Measurements from ENCODE around the gene SNED1.
A peak's percentile ranks its signal among the peaks of the same experiment; 100 is the strongest.

The SNED1 gene

DNA sequence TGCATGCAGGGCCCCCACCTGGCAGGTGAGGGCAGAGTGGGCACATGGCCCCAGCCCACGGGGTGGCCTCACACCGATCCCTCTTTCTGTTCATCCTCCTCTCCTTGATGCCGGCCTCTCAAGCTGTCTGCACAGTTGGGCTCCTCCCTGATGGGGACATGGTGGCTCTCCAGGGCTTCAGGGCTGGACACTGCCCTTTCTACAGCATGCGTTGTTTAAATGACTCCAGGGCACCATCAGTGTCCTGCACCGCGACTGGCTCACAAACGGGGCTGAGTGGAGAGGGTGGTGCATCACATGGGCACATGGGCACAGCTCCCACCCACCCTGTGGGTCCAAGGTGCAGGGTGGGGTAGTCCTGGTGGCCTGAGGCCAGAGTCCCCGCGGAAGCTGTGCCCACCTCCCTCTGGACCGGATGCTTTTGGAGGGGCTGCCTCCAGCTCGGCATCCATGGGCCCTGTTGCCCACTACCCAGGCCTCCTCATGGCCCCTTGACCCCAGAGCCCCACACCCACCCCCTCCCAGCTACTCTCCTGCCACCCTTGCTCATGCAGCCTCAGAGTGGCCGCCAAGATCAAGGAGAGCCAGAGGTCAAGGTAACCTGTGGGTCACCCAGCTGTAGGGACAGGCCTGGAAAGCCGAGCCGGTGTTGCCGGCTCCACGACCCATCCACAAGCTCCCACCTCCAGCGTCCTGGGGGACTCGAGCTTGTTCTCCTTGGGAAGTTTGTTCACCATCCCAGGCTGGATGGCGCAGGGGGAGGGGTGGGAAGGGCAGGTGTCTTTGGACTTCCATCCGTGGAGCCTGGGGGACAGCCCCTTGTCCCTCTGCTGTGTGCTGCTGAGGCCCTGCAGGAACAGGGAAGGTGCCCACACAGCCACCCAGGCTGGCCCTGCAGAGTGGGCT lies 12.3 kb upstream of the SNED1 start:
- H3K36me3 ChIP-seq (ENCODE audit: control insufficient read depth, insufficient read depth, low read length), result no peaks in the 10 kb centered on the region
- DNase-seq, result no peak
- H3K9ac ChIP-seq (ENCODE audit: low read length), result no peak overlapping the region
- H3K27ac ChIP-seq (ENCODE audit: low read depth, low read length), result no peak overlapping the region
- WGBS (ENCODE audit: extremely low coverage, insufficient coverage, low lambda C conversion rate), result no CpG with 5 or more reads among the region's 20 CpGs
- no peaks in the 10 kb centered on the region for H3K27me3 ChIP-seq (ENCODE audit: insufficient read depth, low read length, poor library complexity)
- H2BK120ac ChIP-seq (ENCODE audit: low read depth, low read length), result no peak overlapping the region
- H4K5ac ChIP-seq (ENCODE audit: low read length), result no peak overlapping the region
- H3K18ac ChIP-seq (ENCODE audit: low read length), result no peak overlapping the region
- no peak overlapping the region for H2BK5ac ChIP-seq (ENCODE audit: low read length)
- no peak overlapping the region for H4K8ac ChIP-seq (ENCODE audit: low read depth, low read length)
- H3K79me2 ChIP-seq (ENCODE audit: control insufficient read depth, insufficient read depth, low read length), result no peaks in the 10 kb centered on the region
- no peaks in the 10 kb centered on the region for H3K79me1 ChIP-seq (ENCODE audit: low read length)
- H3K56ac ChIP-seq (ENCODE audit: low read length), result no peak overlapping the region
- no peak overlapping the region for H2BK15ac ChIP-seq (replicated peaks; ENCODE audit: low read depth)
- H3K4me2 ChIP-seq (ENCODE audit: low read length), result no peak overlapping the region
- H2AK5ac ChIP-seq (ENCODE audit: low read length), result no peak overlapping the region
- no peak overlapping the region for H3K23ac ChIP-seq (ENCODE audit: low read length)
- no peak overlapping the region for H3K4me3 ChIP-seq (ENCODE audit: low read length)
- H3K4me1 ChIP-seq (ENCODE audit: control insufficient read depth, low read depth, low read length), result no peaks in the 10 kb centered on the region
- no peak overlapping the region for H3K4ac ChIP-seq (ENCODE audit: low read depth, low read length)

- Histone ChIP-seq H3K27ac (ENCODE audit: low read depth, low read length) (no peak overlapping the region), H3K56ac (ENCODE audit: low read length) (no peak overlapping the region), H3K79me1 (ENCODE audit: low read length) (no peaks in the 10 kb centered on the region), H2BK120ac (ENCODE audit: low read depth, low read length) (no peak overlapping the region), H3K4me2 (ENCODE audit: low read length) (no peak overlapping the region), H3K23ac (ENCODE audit: low read length) (no peak overlapping the region), H2BK15ac (replicated peaks; ENCODE audit: low read depth) (no peak overlapping the region), H4K5ac (ENCODE audit: low read length) (no peak overlapping the region), H2AK5ac (ENCODE audit: low read length) (no peak overlapping the region), H4K8ac (ENCODE audit: low read depth, low read length) (no peak overlapping the region), H3K27me3 (ENCODE audit: insufficient read depth, low read length, poor library complexity) (no peaks in the 10 kb centered on the region), H2BK5ac (ENCODE audit: low read length) (no peak overlapping the region), H3K4ac (ENCODE audit: low read depth, low read length) (no peak overlapping the region), H3K18ac (ENCODE audit: low read length) (no peak overlapping the region), H3K9ac (ENCODE audit: low read length) (no peak overlapping the region), H3K4me3 (ENCODE audit: low read length) (no peak overlapping the region), H3K36me3 (ENCODE audit: control insufficient read depth, insufficient read depth, low read length) (no peaks in the 10 kb centered on the region), H3K4me1 (ENCODE audit: control insufficient read depth, low read depth, low read length) (no peaks in the 10 kb centered on the region), H3K79me2 (ENCODE audit: control insufficient read depth, insufficient read depth, low read length) (no peaks in the 10 kb centered on the region)
- WGBS (ENCODE audit: extremely low coverage, insufficient coverage, low lambda C conversion rate), result no CpG with 5 or more reads among the region's 11 CpGs
- DNase-seq, result no peak
Measured at GRCh38 chr2:240986787-240987411, 11.5 kb upstream of the SNED1 start.

- H3K4me3 ChIP-seq (ENCODE audit: low read length), result no peak overlapping the region
- H3K4me2 ChIP-seq (ENCODE audit: low read length), result no peak overlapping the region
- H3K18ac ChIP-seq (ENCODE audit: low read length), result no peak overlapping the region
- no peak overlapping the region for H2BK5ac ChIP-seq (ENCODE audit: low read length)
- H3K56ac ChIP-seq (ENCODE audit: low read length), result no peak overlapping the region
- no peak overlapping the region for H3K23ac ChIP-seq (ENCODE audit: low read length)
- H3K27ac ChIP-seq (ENCODE audit: low read depth, low read length), result no peak overlapping the region
- no peak overlapping the region for H3K4ac ChIP-seq (ENCODE audit: low read depth, low read length)
- H4K5ac ChIP-seq (ENCODE audit: low read length), result no peak overlapping the region
- H3K79me1 ChIP-seq (ENCODE audit: low read length), result no peaks in the 10 kb centered on the region
- no peaks in the 10 kb centered on the region for H3K79me2 ChIP-seq (ENCODE audit: control insufficient read depth, insufficient read depth, low read length)
- no peak overlapping the region for H4K8ac ChIP-seq (ENCODE audit: low read depth, low read length)
- no peak overlapping the region for H2BK120ac ChIP-seq (ENCODE audit: low read depth, low read length)
- H2AK5ac ChIP-seq (ENCODE audit: low read length), result no peak overlapping the region
- WGBS (ENCODE audit: extremely low coverage, insufficient coverage, low lambda C conversion rate), result no CpG with 5 or more reads among the region's 6 CpGs
- no peaks in the 10 kb centered on the region for H3K36me3 ChIP-seq (ENCODE audit: control insufficient read depth, insufficient read depth, low read length)
- H2BK15ac ChIP-seq (replicated peaks; ENCODE audit: low read depth), result no peak overlapping the region
- no peak for DNase-seq
- no peaks in the 10 kb centered on the region for H3K27me3 ChIP-seq (ENCODE audit: insufficient read depth, low read length, poor library complexity)
- no peak overlapping the region for H3K9ac ChIP-seq (ENCODE audit: low read length)
- no peaks in the 10 kb centered on the region for H3K4me1 ChIP-seq (ENCODE audit: control insufficient read depth, low read depth, low read length)
Measured at GRCh38 chr2:240987588-240987987, 10.8 kb upstream of the SNED1 start.

- Histone ChIP-seq H4K8ac (ENCODE audit: low read depth, low read length) (no peak overlapping the region), H3K79me1 (ENCODE audit: low read length) (no peaks in the 10 kb centered on the region), H3K27me3 (ENCODE audit: insufficient read depth, low read length, poor library complexity) (no peaks in the 10 kb centered on the region), H3K4me1 (ENCODE audit: control insufficient read depth, low read depth, low read length) (no peaks in the 10 kb centered on the region), H3K36me3 (ENCODE audit: control insufficient read depth, insufficient read depth, low read length) (no peaks in the 10 kb centered on the region), H3K27ac (ENCODE audit: low read depth, low read length) (no peak overlapping the region), H2BK120ac (ENCODE audit: low read depth, low read length) (no peak overlapping the region), H2BK15ac (replicated peaks; ENCODE audit: low read depth) (no peak overlapping the region), H3K79me2 (ENCODE audit: control insufficient read depth, insufficient read depth, low read length) (no peaks in the 10 kb centered on the region), H3K4ac (ENCODE audit: low read depth, low read length) (no peak overlapping the region), H2AK5ac (ENCODE audit: low read length) (no peak overlapping the region), H4K5ac (ENCODE audit: low read length) (no peak overlapping the region), H3K56ac (ENCODE audit: low read length) (no peak overlapping the region), H3K4me2 (ENCODE audit: low read length) (no peak overlapping the region), H3K9ac (ENCODE audit: low read length) (no peak overlapping the region), H2BK5ac (ENCODE audit: low read length) (no peak overlapping the region), H3K18ac (ENCODE audit: low read length) (no peak overlapping the region), H3K4me3 (ENCODE audit: low read length) (no peak overlapping the region), H3K23ac (ENCODE audit: low read length) (no peak overlapping the region)
- peak; percentile 54 for DNase-seq
- WGBS (ENCODE audit: extremely low coverage, insufficient coverage, low lambda C conversion rate), result no CpG with 5 or more reads among the region's 3 CpGs
Measured at GRCh38 chr2:240988146-240988545, 10.3 kb upstream of the SNED1 start.

GRCh38 chr2:240988571-240989271 lies 9.7 kb upstream of the SNED1 start:
- Histone ChIP-seq H2BK120ac (ENCODE audit: low read depth, low read length) (no peak overlapping the region), H3K56ac (ENCODE audit: low read length) (no peak overlapping the region), H3K9ac (ENCODE audit: low read length) (no peak overlapping the region), H3K4me2 (ENCODE audit: low read length) (no peak overlapping the region), H3K4me3 (ENCODE audit: low read length) (no peak overlapping the region), H3K36me3 (ENCODE audit: control insufficient read depth, insufficient read depth, low read length) (no peaks in the 10 kb centered on the region), H2BK5ac (ENCODE audit: low read length) (no peak overlapping the region), H3K4ac (ENCODE audit: low read depth, low read length) (no peak overlapping the region), H4K5ac (ENCODE audit: low read length) (no peak overlapping the region), H3K27me3 (ENCODE audit: insufficient read depth, low read length, poor library complexity) (no peaks in the 10 kb centered on the region), H3K18ac (ENCODE audit: low read length) (no peak overlapping the region), H3K79me2 (ENCODE audit: control insufficient read depth, insufficient read depth, low read length) (no peaks in the 10 kb centered on the region), H3K79me1 (ENCODE audit: low read length) (no peaks in the 10 kb centered on the region), H3K27ac (ENCODE audit: low read depth, low read length) (no peak overlapping the region), H4K8ac (ENCODE audit: low read depth, low read length) (no peak overlapping the region), H2AK5ac (ENCODE audit: low read length) (no peak overlapping the region), H3K4me1 (ENCODE audit: control insufficient read depth, low read depth, low read length) (no peaks in the 10 kb centered on the region), H3K23ac (ENCODE audit: low read length) (no peak overlapping the region), H2BK15ac (replicated peaks; ENCODE audit: low read depth) (no peak overlapping the region)
- no CpG with 5 or more reads among the region's 6 CpGs for WGBS (ENCODE audit: extremely low coverage, insufficient coverage, low lambda C conversion rate)
- no peak for DNase-seq
